Measurements from ENCODE around the gene CLEC1A. TPM values are rescaled to one million over a fixed set of nuclear protein-coding genes. Genes with fewer than 3 reads are reported as not detected.

Gene CLEC1A
- total RNA-seq, result 22.3 and 28.0 TPM in 2 replicates

DNA sequence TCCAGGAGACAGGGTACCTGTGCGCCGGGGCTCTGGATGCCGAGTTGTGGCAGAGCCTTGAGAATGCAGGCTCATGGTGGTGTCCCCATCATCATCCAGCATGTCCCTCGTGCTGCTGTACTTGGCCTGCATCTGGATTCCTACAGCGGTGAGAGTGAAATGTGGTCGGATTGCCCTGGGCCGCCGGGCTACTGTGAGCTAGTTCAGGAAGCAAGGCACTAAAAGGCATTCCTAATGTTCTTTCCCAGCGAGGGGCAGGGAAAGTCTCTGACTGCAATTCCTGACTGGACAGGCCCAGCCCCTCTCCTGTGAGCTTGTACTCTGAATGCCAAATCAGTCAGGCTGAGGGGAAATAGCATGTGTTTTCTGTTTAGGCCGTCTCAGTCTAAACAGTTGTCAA lies at the start of gene CLEC1A:
CLEC1A (minus strand) TSS at position 195 of the 400 bp plus-strand sequence; CDS start at position 132, 63 bp downstream.

DNA sequence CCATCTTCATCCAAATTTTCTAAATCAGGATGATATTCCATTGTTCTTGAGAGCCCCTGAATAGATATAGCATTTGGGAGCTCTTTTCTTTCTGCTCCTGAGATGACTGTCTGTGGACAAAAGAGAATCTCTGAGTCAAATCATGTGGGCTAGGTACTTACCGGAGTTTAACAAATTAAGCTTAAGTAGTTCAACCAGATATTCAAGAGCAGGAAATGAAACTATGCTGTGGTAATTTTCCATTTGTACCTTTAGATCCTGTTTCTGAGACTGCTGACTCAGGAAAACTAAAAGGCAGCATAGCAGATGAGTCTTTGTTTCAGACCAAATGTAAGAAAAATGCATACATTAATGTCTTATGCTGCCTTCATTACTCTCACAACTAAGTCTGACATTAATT lies 31.3 kb upstream of the CLEC1A start, which contains the start of gene CLEC7A:
CLEC7A (minus strand) TSS at position 158 of the 400 bp plus-strand sequence; CDS start at position 41, 117 bp downstream.

GRCh38 chr12:10030446-10030845 lies 68.3 kb downstream of the CLEC1A start, which contains the start of gene CLEC9A:
Gene CLEC9A, plus strand, starts transcription at chr12:10030682. Its CDS starts 22,006 bp downstream, at chr12:10052688.

Other genes starting within 250 kb of the CLEC1A start
- 64.6 and 79.8 TPM in 2 replicates for gene CLEC2B, start 229.6 kb downstream of the CLEC1A start, total RNA-seq
- gene KLRF2, start 217.5 kb downstream of the CLEC1A start, total RNA-seq, result not detected in 2 replicates
- not detected in 2 replicates for gene CLEC2A, start 166.6 kb downstream of the CLEC1A start, total RNA-seq
- not detected in 2 replicates for gene CLEC12A, start 127.6 kb downstream of the CLEC1A start, total RNA-seq
- not detected in 2 replicates for gene CLEC1B, start 99.9 kb downstream of the CLEC1A start, total RNA-seq
- 0.16 TPM in 1 of 2 replicates, not detected in the other for gene CLEC12B, start 88.4 kb downstream of the CLEC1A start, total RNA-seq
- gene CLEC9A, start 68.3 kb downstream of the CLEC1A start, total RNA-seq, result not detected in 2 replicates
- gene CLEC7A, start 31.2 kb upstream of the CLEC1A start, total RNA-seq, result 0.16 and 0.25 TPM in 2 replicates
- gene OLR1, start 73.1 kb upstream of the CLEC1A start, total RNA-seq, result under 0.01 TPM in 1 of 2 replicates, not detected in the other
- not detected in 2 replicates for gene TMEM52B, start 80.0 kb upstream of the CLEC1A start, total RNA-seq
- gene GABARAPL1, start 113.9 kb upstream of the CLEC1A start, total RNA-seq, result 34.0 and 141 TPM in 2 replicates
- gene KLRD1, start 208.9 kb upstream of the CLEC1A start, total RNA-seq, result 0.16 and 0.69 TPM in 2 replicates

All from bladder microvascular endothelial cell (primary cell).